NCI-H1092 (cell line): ENCODE results near the gene PCDH19.
A peak's percentile ranks its signal among the peaks of the same experiment; 100 is the strongest.
"Not testable (repeated sequence)": the region's sequence is repeated elsewhere in the genome, so short reads cannot be mapped to it uniquely, and the experiment has no call there.

Source experiments
- DNase-seq: peaks from one replicate; lab custom pipeline; 2025; lab: John Stamatoyannopoulos, UW

The PCDH19 gene

DNA sequence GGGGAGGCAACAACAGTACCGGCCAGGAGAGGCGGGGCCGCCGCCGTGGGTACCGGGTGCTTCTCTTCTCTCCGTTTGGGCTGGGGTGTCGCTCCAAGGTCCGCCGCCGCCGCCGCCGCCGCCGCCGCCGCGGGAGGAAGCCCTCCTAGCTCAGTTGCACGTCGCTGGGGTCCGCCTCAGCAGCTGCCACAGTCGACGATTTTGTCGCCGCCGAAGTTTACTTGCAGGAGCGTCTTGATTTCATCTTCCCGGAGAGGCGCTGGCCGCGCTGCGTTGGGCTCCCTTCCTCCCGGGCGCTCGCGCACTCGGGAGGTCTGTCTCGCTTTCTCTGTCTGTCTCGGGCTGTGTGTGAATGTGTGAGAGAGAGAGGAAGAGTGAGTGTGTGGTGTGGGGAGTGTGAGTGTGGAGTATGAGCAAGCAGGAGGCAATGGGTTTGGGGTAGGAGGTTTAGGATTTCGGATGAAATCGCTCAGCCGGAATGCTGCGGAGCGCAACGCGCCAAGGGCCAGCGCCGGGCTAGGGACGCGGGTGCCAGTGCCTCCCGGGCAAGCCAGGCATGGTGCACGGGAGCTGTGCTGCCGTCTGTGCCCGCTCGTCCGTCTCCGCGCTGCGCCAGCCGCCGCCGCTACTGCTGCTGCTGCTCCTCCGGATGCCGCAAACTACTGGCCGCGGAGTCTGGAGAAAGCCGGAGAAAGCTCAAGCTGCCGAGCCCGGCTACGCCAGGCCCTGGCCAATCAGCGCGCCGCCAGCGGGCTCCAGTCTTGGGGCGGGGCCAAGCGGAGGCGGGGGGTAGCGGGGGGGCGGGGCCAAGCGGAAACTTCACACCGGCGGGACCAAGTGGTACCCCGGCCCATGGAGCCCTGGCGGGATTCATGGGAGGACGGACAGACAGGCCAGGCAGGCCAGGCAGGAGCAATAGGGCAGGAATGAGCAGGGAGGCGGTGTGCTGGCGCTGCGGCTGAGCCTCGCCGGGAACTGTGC is at the start of gene PCDH19:
Gene PCDH19, minus strand, starts transcription at position 664 of the 981 bp plus-strand sequence. CDS start 1,676 bp downstream, outside the sequence.
- no peak for DNase-seq

- no peak for DNase-seq
Observed at GRCh38 chrX:100449696-100450608, 39.9 kb upstream of the PCDH19 start.

DNA sequence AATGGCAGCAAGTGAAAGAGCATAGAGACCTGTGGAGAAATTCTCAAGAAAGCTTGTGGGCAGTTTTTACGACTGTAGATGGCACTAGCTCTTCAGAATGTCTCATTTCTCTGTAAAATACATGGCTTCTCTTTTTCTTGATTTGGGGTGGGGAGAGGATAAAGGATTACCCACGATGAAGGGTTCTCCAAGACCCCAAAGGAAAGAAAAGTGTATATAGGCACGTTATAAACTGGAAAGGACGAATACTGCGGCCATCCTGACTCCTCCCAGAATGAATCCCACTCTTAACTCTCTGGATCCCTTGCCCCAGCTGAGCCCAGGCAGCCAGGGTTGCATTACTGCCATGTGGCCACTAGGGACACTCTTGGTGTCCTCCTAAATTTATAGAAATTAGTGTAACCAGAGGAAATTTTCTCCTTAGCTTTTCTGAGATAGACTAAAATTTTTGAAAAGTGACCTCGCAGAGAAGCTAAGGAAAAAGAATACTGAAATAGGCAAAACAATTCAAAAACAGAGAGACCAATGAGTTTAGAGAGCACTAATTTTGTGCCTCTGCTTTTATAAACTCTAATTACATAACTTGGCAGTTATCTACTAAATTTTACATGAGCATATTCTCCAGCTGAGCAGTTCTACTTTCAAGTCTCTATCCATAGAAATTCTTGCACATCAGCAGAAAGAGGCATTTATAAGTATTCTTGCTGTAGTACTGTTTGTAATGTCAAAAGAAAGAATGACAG is 37.8 kb upstream of the PCDH19 start:
- DNase-seq, result no peak

DNA sequence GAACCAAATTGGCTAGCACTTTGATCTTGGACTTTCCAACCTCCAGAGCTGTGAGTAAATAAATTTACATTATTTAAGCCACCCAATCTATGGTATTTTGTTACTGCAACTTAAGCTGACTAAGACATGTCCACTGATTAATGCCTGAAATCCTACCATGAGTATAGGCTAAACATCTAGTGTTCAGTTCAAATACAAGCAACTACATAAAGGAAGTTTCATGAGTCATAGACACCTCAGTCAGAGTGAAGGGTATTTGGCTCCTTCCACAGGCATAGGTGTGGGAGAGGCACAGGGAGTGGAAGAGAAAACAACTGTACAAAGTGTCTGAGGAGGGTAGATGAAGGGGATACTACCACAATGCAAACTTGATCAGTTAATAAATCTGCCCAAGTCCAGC is 35.5 kb upstream of the PCDH19 start:
- no peak for DNase-seq

GRCh38 chrX:100441321-100441720 is 31.2 kb upstream of the PCDH19 start:
- DNase-seq, result not testable (repeated sequence)

- no peak for DNase-seq
Observed at GRCh38 chrX:100440006-100440405, 29.9 kb upstream of the PCDH19 start.

GRCh38 chrX:100435726-100436125 is 25.7 kb upstream of the PCDH19 start:
- no peak for DNase-seq

- no peak for DNase-seq
Observed at GRCh38 chrX:100424012-100424411, 13.9 kb upstream of the PCDH19 start.

- no peak for DNase-seq
Observed at GRCh38 chrX:100418556-100418955, 8.5 kb upstream of the PCDH19 start.

- no peak for DNase-seq
Observed at GRCh38 chrX:100417681-100418080, 7.6 kb upstream of the PCDH19 start.

- DNase-seq, result peak; percentile 50
Observed at GRCh38 chrX:100413229-100413628, 3.2 kb upstream of the PCDH19 start.

DNA sequence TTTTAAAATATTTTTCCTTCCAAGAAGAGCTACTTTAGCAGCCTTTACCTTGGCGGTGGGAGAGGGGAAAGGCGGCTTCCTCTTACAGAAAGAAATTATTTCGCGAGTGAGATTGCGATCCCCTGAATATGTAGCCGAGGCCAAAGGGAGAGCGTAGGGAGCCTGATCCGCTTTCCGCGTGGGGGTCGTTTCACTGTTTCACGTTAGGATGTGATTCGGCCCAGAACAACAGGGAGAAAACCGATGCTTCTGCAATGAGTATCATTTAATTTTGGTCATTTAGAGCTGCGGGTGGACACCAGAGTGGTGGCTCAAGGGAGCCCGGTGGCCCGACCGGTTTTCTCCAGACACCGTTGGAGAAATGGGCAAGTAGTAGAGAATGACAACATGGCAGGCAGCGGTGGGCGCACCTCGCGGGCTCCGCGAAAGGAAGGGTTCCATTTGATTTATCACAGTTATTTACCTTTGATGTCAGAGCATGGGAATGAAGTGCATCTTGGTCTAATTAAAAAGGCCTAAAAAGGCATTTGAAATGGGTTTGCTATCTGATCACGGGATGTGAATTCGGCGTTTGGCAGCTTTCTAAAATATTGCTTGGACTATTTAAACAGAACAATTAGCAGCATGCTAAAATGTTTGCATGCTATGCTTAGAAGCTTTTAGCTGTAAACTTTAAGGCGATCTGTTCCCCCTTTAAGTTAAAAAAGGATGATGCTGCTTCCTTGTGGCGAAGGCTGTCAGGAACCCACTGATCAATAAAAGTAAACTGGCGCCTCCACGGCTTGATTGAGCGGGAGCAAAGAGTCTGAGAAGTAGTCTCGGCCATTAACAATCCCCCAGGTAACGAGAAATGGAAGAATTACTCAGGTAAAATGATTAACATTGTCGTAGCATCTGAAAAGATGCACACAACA is 2.0 kb upstream of the PCDH19 start:
- no peak for DNase-seq

GRCh38 chrX:100410901-100411801 is 1.1 kb upstream of the PCDH19 start:
- no peak for DNase-seq

DNA sequence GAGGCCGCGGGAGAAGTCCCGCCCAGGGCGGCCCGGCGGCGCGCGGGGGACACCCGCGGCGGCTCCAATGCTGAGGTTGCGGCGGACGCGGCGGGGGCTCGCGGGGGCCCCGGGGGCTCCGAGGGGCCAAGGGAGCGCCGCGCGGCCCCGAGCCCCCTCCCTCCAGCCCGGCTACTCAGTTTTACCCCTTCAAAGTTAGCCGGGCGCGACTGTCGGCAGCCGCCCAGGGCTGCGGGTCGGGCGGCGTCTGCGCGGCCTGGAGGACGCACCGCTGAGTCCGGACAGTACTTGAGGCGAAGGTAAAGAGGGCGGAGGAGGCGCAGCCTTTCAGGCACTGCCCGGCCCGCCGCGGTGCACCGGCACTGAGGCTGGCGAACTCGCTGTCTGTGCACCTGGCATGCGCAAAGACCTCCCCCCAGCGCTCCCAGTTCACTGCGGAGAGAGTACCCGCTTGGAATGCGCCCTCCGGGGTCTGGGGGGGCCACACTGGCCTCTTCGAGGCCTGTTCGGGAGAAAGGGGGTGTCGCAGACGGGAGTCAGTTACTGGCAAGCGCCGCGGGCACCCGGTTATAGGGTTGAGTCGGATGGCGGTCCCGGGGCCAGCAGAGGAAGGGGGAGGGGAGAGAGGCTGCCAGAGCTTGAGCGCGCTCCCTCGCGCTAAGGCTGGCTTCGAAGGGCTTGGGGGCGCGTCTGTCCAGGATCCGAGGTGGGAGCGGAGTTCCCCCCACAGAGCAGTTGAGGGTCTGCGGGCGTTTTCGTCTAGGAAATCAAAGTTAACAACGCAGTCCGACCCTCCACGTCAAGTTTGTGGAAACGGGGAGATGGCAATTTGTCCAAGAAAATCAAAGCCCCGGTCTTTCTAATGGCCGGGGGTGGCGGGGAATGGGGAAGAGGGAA is 1.1 kb downstream of the PCDH19 start:
- no peak for DNase-seq

GRCh38 chrX:100407784-100408712 is 2.0 kb downstream of the PCDH19 start:
- DNase-seq, result no peak

DNA sequence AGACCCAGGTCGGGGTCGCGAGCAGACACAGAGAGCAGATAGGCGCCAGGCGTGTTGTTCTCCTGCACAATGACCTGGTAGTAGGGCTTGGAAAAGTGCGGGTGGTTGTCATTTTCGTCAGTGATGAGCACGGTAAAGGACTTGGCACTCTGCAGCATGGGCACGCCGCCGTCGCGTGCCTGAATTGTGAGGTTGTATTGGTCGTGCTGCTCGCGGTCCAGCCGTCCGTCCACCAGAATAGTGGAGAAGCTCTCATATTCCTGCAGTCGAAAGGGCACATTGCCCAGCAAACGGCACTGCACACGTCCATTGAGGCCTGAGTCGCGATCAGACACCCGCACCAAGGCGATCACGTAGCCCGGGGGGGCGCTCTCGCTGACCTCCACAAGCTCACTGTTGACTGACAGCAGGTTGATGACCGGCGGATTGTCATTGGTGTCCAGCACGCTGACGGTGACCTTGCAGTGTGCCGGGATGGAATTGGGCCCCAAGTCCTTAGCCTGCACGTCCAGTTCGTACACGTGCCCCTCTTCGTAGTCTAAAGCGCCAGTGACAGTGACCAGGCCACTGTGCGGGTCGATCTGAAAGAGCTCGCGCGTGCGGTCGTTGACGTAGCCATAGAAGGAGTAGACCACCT is 2.8 kb downstream of the PCDH19 start:
- DNase-seq, result no peak

DNA sequence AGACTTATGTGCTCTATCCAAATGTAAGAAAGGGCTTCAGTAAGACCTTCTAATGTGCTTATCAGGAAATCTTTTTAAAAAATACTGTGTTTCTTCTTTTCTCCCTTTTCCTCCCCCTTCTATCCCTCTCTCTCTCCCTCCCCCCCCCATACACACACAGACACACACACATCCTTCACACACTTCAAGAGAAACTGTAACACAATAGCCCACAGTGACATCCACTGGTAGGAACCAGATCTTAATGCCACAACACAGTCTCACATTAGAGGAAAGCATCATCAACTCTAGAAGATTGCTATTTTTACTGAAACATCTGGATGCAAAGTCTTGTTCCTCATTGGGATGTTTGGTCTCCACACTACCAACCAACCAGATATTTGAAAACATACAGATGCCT is 4.6 kb downstream of the PCDH19 start:
- no peak for DNase-seq
